Hematopoietic multipotent progenitor cell treated with erythropoietin and hydrocortisone succinate and interleukin-3 and kit ligand, for 4 days (in vitro differentiated cells): ENCODE data around the gene PDGFC.

Source experiments
- DNase-seq: peaks from one replicate; pipeline ENCODE4 v3.0.0-alpha.2; 2015

PDGFC gene

DNA sequence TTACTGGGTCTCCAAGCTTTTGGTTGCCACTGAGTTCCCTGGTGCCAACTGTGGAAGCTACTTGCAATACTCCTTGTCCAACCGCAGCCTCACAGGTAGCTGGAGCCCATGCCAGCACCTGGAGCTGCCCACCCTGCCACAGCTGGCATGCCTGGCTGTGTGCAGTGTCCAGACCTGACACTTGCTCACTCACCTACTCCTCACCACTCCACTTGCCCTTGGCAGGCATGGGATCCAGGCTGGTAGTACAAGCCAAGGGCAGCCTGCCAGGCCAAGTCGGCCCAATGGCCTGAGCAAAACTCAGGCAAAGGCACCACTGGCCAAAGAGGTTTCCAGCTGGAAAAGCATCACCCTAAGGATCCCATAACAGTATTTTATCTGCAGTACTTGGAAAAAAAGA, 246.3 kb downstream of the PDGFC start:
- no peak for DNase-seq

DNA sequence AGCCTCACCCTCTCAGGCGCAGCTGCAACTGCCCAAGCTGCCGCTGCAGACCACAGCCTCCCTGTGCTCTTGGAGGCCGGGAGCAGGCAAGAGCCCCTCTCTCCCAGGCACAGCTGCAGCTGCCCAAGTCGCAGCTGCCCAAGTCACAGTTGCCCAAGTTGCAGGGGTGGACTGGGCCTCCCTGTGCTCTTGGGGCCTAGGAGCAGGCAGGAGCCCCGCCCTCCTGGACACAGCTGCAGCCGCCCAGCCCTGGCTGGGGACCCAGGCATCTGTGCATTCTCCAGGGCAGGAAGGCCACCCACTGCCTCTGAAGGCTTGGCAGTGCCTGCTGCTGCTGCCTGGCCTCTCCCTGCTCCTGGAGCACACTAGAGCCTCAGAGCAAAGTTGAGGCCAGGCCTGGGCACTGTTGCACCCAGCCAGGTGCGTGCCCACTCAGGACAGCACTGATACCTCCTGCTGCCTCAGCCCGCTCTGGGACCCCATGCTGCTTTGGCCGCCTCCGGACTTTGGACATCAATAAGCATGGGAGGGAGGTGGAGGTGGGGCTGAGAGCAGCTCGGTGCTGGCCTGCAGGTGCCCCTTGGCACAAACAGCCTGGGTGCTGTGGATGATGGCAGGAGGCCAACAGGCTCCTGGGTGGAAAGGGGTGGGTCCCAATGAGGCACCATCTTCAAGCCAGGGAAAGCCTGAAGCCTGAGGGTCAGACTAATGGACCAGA, 247.5 kb downstream of the PDGFC start:
- DNase-seq = no peak

DNA sequence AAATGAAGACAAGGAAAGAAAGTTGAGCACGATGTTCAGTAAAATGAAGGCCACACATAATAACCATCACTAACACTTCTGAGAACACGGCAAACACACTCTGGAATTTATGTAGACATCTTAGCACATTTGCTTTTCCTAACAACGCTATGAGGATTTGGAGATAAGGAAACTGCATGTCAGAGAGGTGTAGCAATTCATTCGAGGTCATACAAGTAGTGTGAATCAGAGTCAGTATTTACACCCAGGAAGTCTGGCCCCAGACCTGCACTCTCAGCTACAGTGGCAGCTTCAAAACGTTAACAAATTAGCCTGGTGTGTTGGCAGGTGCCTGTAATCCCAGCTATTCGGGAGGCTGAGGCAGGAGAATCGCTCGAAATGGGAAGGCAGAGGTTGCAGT, 253.4 kb downstream of the PDGFC start:
- DNase-seq = no peak

DNA sequence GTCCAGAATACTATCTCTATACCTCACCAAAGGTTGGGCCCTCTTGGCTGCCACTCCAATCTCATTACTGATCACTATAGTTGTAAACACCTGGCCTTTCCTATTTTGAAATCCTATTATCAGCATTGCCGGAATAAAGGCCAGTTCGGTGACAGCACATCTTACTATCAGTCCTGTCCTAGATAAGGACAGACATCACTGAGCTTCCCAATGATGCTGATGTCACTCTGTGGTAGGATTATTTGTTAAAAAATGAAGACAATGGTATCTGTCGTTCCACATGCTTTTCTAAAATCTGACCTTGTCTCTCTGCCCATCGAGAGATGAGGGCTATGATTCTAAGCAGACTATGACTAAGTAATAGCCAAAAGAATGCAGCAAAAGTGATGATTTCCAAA, 260.4 kb downstream of the PDGFC start:
- DNase-seq = no peak
